IMR-90 (cell line): Measurements from ENCODE around the gene TMEM95. TPM values are rescaled to one million over a fixed set of nuclear protein-coding genes. Genes with fewer than 3 reads are reported as not detected.

Source experiments
- ATAC-seq: fragments of 200-7000 bp; cut with Tn5 transposase; 2 replicates; pipeline ENCODE4 v1.9.1; 2020; ENCODE audit warnings: low read depth, mild to moderate bottlenecking, moderate library complexity
- BruUV-seq: library from RNA; stranded (reverse); fragments of 400-500 nt; replicated peaks from 2 replicates; lab custom pipeline; 2021; lab: Mats Ljungman, UMichigan
- CTCF ChIA-PET: fragments of 300-600 bp; formaldehyde crosslinking; extraction: SDS; loops from one replicate; lab custom pipeline; 2021; ENCODE audit warnings: antibody characterized with exemption; lab: Yijun Ruan, JAX
- POLR2A ChIA-PET: fragments of 300-600 bp; sonication (Branson Sonifier 250); formaldehyde crosslinking; loops from one replicate; lab custom pipeline; 2022; ENCODE audit warnings: antibody characterized with exemption; ENCODE audit not compliant: unreplicated experiment; lab: Charles Lee
- DNase-seq: peaks from one replicate; pipeline ENCODE4 v3.0.0; 2013
- H2AFZ ChIP-seq: replicated peaks from 2 replicates; pipeline ENCODE3; 2013; ENCODE audit warnings: low read length, mild to moderate bottlenecking; ENCODE audit not compliant: poor library complexity
- H2AK5ac ChIP-seq: 2 replicates; pipeline ENCODE4 v1.6.1; 2013; ENCODE audit warnings: low read depth, low read length, inconsistent platforms
- H2AK9ac ChIP-seq: replicated peaks from 2 replicates; pipeline ENCODE3; 2013; ENCODE audit warnings: mild to moderate bottlenecking, low read depth, low read length, moderate library complexity; ENCODE audit not compliant: poor library complexity
- H2BK120ac ChIP-seq: 2 replicates; pipeline ENCODE4 v1.6.1; 2013; ENCODE audit warnings: low read depth, low read length, inconsistent platforms
- H2BK15ac ChIP-seq: 3 replicates; pipeline ENCODE4 v1.6.1; 2013; ENCODE audit warnings: low read depth, low read length, inconsistent platforms
- H2BK20ac ChIP-seq: 2 replicates; pipeline ENCODE4 v1.6.1; 2013; ENCODE audit warnings: low read depth, mild to moderate bottlenecking, inconsistent platforms, low read length, moderate library complexity
- H2BK5ac ChIP-seq: 2 replicates; pipeline ENCODE4 v1.6.1; 2013; ENCODE audit warnings: mild to moderate bottlenecking, low read depth, low read length, inconsistent platforms; ENCODE audit not compliant: poor library complexity, severe bottlenecking
- H3K14ac ChIP-seq: replicated peaks from 2 replicates; pipeline ENCODE4 v1.6.1; 2013; ENCODE audit warnings: low read depth, low read length, inconsistent platforms
- H3K18ac ChIP-seq: 2 replicates; pipeline ENCODE4 v1.6.1; 2013; ENCODE audit warnings: low read depth, low read length, control low read depth
- H3K23ac ChIP-seq: 2 replicates; pipeline ENCODE4 v1.6.1; 2013; ENCODE audit warnings: low read depth, low read length, inconsistent platforms
- H3K27ac ChIP-seq: 2 replicates; pipeline ENCODE4 v1.5.1; 2013; ENCODE audit warnings: mild to moderate bottlenecking, control low read depth, low read length; ENCODE audit not compliant: insufficient read depth
- H3K27me3 ChIP-seq: 2 replicates; pipeline ENCODE4 v1.6.1; 2013; ENCODE audit warnings: low read length; ENCODE audit not compliant: control insufficient read depth, insufficient read depth
- H3K36me3 ChIP-seq: 2 replicates; pipeline ENCODE4 v1.6.1; 2013; ENCODE audit warnings: low read length, mixed read lengths; ENCODE audit not compliant: control insufficient read depth, insufficient read depth
- H3K4ac ChIP-seq: 2 replicates; pipeline ENCODE4 v1.6.1; 2013; ENCODE audit warnings: low read depth, low read length, inconsistent platforms
- H3K4me1 ChIP-seq: 2 replicates; pipeline ENCODE4 v1.6.1; 2013; ENCODE audit warnings: low read length, mixed read lengths; ENCODE audit not compliant: control insufficient read depth, insufficient read depth
- H3K4me2 ChIP-seq: 2 replicates; pipeline ENCODE4 v1.6.1; 2013; ENCODE audit warnings: low read depth, mild to moderate bottlenecking, control low read depth, low read length, moderate library complexity
- H3K4me3 ChIP-seq: 2 replicates; pipeline ENCODE4 v1.5.1; 2013; ENCODE audit warnings: low read depth, mild to moderate bottlenecking, control low read depth, low read length, moderate library complexity; ENCODE audit not compliant: insufficient read depth
- H3K56ac ChIP-seq: 2 replicates; pipeline ENCODE4 v1.6.1; 2013; ENCODE audit warnings: low read length, inconsistent platforms; ENCODE audit not compliant: insufficient read depth; ENCODE audit errors: extremely low read depth
- H3K79me1 ChIP-seq, 2 experiments: 2 replicates each; pipeline ENCODE4 v1.6.1; 2013; ENCODE audit warnings: low read length in 2 of 2, inconsistent platforms in 1 of 2, low read depth in 1 of 2
- H3K9ac ChIP-seq: 2 replicates; pipeline ENCODE4 v1.6.1; 2013; ENCODE audit warnings: low read depth, low read length, control low read depth
- H3K9me1 ChIP-seq: 2 replicates; pipeline ENCODE4 v1.6.1; 2013; ENCODE audit warnings: low read length, inconsistent platforms; ENCODE audit not compliant: insufficient read depth
- H3K9me3 ChIP-seq: 2 replicates; pipeline ENCODE4 v1.6.1; 2013; ENCODE audit warnings: low read length; ENCODE audit not compliant: control insufficient read depth, insufficient read depth
- H4K20me1 ChIP-seq: 2 replicates; pipeline ENCODE4 v1.6.1; 2013; ENCODE audit warnings: low read length, inconsistent platforms; ENCODE audit not compliant: insufficient read depth
- H4K5ac ChIP-seq: 2 replicates; pipeline ENCODE4 v1.6.1; 2013; ENCODE audit warnings: mild to moderate bottlenecking, low read depth, low read length, control low read depth
- H4K8ac ChIP-seq, 2 experiments: 2 replicates each; pipeline ENCODE4 v1.6.1; 2013; ENCODE audit warnings: low read depth in 2 of 2, low read length in 2 of 2, control low read depth in 1 of 2, inconsistent platforms in 1 of 2
- H4K91ac ChIP-seq: 2 replicates; pipeline ENCODE4 v1.6.1; 2013; ENCODE audit warnings: low read depth, low read length, inconsistent platforms; ENCODE audit not compliant: insufficient read depth
- CHD1 ChIP-seq: IDR thresholded peaks from 2 replicates; pipeline ENCODE4 v1.6.1; 2012; ENCODE audit warnings: low read depth, low read length, improper control_type of control experiment
- FOS ChIP-seq: fragments of 150-350 bp; IDR thresholded peaks from 2 replicates; pipeline ENCODE4 v1.6.1; 2016; ENCODE audit warnings: low read depth, low read length
- MXI1 ChIP-seq: IDR thresholded peaks from 2 replicates; pipeline ENCODE4 v1.6.1; 2012; ENCODE audit warnings: low read depth, mild to moderate bottlenecking, low read length, moderate library complexity, borderline replicate concordance
- NFE2L2 ChIP-seq: fragments of 150-350 bp; IDR thresholded peaks from 2 replicates; pipeline ENCODE4 v1.6.1; 2016; ENCODE audit warnings: low read depth, mild to moderate bottlenecking, low read length
- RAD21 ChIP-seq: IDR thresholded peaks from 2 replicates; pipeline ENCODE4 v1.6.1; 2012; ENCODE audit warnings: low read length, improper control_type of control experiment
- RFX5 ChIP-seq: IDR thresholded peaks from 2 replicates; pipeline ENCODE4 v1.8.0; 2012; ENCODE audit warnings: low read depth, mild to moderate bottlenecking, low read length, moderate library complexity
- WGBS, 2 experiments: methylation state at CpG; one replicate each; pipeline versions ENCODE4 v1.1.5 to v1.1.7; 2013; ENCODE audit warnings: missing lambda C conversion rate in 2 of 2; ENCODE audit not compliant: insufficient read length in 1 of 2; ENCODE audit errors: extremely low coverage in 2 of 2; 5-methylcytosine and 5-hydroxymethylcytosine counted together
- dilution Hi-C: fragments of 300-500 bp; cut with HindIII; formaldehyde crosslinking; loops from one replicate; pipeline ENCODE4 v1.14.3; 2018; ENCODE audit warnings: low sequenced_read_pairs; ENCODE audit not compliant: unreplicated experiment
- in situ Hi-C: fragments of 300-500 bp; cut with MboI; formaldehyde crosslinking; loops from 3 replicates; pipeline ENCODE4 v1.14.3; 2019; ENCODE audit warnings: low sequenced_read_pairs, inconsistent platforms, mixed read lengths
- intact Hi-C: fragments of 100-400 bp; cut with micrococcal nuclease; formaldehyde crosslinking; loops from 2 replicates; pipeline ENCODE4 v1.10.0; 2022
- polyA plus RNA-seq, 3 experiments: library from polyadenylated mRNA; depleted of rRNA; stranded (reverse); fragments of >200 nt; gene quantifications; 2 replicates each; pipeline ENCODE4 v1.2.3, GENCODE V29; 2012; ENCODE audit warnings: low replicate concordance in 1 of 3
- total RNA-seq: library from RNA; depleted of rRNA; stranded (reverse); fragments of >200 nt; gene quantifications from 2 replicates; pipeline ENCODE4 v1.2.3, GENCODE V29; 2012

Gene TMEM95
- total and polyA plus RNA-seq, 2 of the 4 experiments (the other 2 are of a cell fraction), result not detected

- no peaks in the 10 kb centered on the region for H3K9me1 ChIP-seq
- ATAC-seq (peak; percentile 45), DNase-seq (no peak)
- peaks cover 7% of the 10 kb centered on the region for H4K20me1 ChIP-seq
- BruUV-seq, result no TSS peak
- H3K27me3 ChIP-seq, result no peaks in the 10 kb centered on the region
- peak overlapping the region; percentile 63 to 90; a peak in 3 of 4 replicates for H4K8ac ChIP-seq
- H3K4ac ChIP-seq, result peak overlapping the region; percentile 86
- in situ Hi-C loops, result no loop called here
- dilution Hi-C loops, result no loop called here
- H3K4me1 ChIP-seq, result peaks cover 9% of the 10 kb centered on the region
- H2BK120ac ChIP-seq, result 0 out of 2 replicates have a peak overlapping the region, but pooled peaks have one; percentile 55
- peak overlapping the region; percentile 64 for H3K4me3 ChIP-seq
- H4K91ac ChIP-seq, result peak overlapping the region; percentile 80
- peak overlapping the region; percentile 94 for H3K14ac ChIP-seq
- no peak overlapping the region for H3K18ac ChIP-seq
- peak overlapping the region; percentile 95 for H3K4me2 ChIP-seq
- ChIA-PET POLR2A (interaction anchor here (0.6 to 1.7 kb wide), 8 partner anchors 9 to 1940 kb away, joined by 3 to 9 read pairs (median 4); partner anchors contain the start of gene PLSCR3), CTCF (interaction anchor here (0.8 kb wide), 1 partner anchor 32 kb away, joined by 4 read pairs; the partner anchor contains the start of gene TMEM102)
- peak overlapping the region; percentile 61 for H2BK5ac ChIP-seq
- H3K23ac ChIP-seq, result peak overlapping the region; percentile 67; the same call in 1 of the 2 replicates
- H3K27ac ChIP-seq, result peak overlapping the region; percentile 75
- H3K56ac ChIP-seq, result peak overlapping the region; percentile 64; the same call in 1 of the 2 replicates
- no peak overlapping the region for H4K5ac ChIP-seq
- peaks cover 2% of the 10 kb centered on the region; the same call in 1 of the 2 replicates for H3K36me3 ChIP-seq
- peak overlapping the region; percentile 100 for H2AFZ ChIP-seq
- H2BK20ac ChIP-seq, result no peak overlapping the region
- WGBS, 2 experiments, result no CpG with 5 or more reads among the region's 13 CpGs
- no peaks in the 10 kb centered on the region for H3K9me3 ChIP-seq
- intact Hi-C loops, result no loop called here
- H2BK15ac ChIP-seq, result no peak overlapping the region
- no peak overlapping the region for H2AK5ac ChIP-seq
- H2AK9ac ChIP-seq, result peak overlapping the region; percentile 97
- TF ChIP-seq NFE2L2 (no peak), RFX5 (no peak), RAD21 (no peak), FOS (no peak), CHD1 (no peak), MXI1 (no peak)
- peaks cover 11 to 51% of the 10 kb centered on the region in 2 experiments for H3K79me1 ChIP-seq
- peak overlapping the region; percentile 84 for H3K9ac ChIP-seq
Measured at GRCh38 chr17:7403727-7403976, 48.7 kb downstream of the TMEM95 start.
